Fibroblast of the conjunctiva (primary cell): ENCODE results near the gene PANX3.

Experiments used
- DNase-seq: peaks from one replicate; pipeline ENCODE4 v3.0.0-alpha.2; 2010; ENCODE audit warnings: low read depth

Gene PANX3

DNA sequence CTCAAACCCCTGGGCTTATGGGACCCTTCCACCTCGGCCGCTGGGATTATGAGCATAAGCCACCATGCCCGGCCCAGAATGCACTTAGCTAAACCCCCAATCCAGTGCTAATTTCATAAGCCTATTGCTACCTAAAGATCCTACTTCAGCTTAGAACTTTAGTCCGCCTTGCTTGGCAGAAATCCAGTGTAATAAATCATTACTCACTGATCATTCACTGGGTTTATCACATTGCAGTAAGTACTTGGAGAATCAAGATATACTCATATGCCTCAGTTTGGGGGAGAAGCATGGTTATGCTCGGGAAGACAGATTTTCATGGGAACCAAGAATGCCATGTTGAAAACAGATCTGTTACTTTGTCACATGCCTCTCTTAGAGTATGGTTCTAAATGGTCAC lies 7.6 kb downstream of the PANX3 start:
- no peak for DNase-seq

DNA sequence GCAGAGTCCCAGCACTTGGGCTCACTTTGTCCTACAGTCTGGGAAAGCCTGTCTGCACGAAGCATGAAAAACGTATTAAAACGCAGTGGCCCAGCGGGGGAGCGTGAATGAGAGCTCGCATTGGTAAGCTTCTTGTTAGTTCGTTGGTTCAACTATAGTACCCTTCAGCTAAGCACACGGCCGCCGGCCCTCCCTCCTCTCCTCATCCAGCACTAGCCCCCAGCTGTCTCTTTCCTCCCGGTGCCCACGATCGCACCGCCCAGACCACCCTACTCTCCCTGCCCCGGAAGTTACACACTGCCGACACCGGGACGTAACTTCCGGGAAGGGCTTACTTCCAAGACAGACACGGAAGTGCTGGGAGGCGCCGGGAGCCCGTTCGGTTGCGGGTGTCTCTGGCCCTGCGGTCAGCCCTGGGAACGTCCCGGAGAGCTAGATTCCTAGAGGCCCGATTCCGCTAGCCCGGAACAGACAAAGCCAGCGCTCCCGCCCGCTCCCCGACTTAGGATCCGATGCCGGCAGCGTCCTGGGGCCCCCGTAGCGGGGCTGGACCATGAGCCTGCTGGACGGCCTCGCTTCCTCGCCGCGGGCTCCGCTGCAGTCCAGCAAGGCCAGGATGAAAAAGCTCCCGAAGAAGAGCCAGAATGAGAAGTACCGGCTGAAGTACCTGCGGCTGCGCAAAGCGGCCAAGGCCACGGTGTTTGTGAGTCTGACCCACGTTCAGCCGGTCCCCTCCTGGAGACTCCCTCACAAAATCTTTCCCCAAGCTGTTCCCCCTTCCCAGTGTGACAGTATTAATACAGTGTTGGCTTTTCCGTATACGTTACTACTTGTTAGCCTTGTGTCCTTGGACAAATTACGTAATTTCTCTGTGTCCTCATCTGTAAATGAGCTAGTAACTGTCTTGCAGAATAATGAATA lies 11.6 kb downstream of the PANX3 start, which contains the start of gene TBRG1:
Gene TBRG1, plus strand, starts transcription at position 334 of the 921 bp plus-strand sequence. Its CDS starts 220 bp downstream, at position 554.
- peak; percentile 85 for DNase-seq

- DNase-seq, result no peak
These were observed 12.8 kb downstream of the PANX3 start for GRCh38 chr11:124623861-124624525.

- no peak for DNase-seq
These were observed 14.4 kb downstream of the PANX3 start for GRCh38 chr11:124625504-124626168.

DNA sequence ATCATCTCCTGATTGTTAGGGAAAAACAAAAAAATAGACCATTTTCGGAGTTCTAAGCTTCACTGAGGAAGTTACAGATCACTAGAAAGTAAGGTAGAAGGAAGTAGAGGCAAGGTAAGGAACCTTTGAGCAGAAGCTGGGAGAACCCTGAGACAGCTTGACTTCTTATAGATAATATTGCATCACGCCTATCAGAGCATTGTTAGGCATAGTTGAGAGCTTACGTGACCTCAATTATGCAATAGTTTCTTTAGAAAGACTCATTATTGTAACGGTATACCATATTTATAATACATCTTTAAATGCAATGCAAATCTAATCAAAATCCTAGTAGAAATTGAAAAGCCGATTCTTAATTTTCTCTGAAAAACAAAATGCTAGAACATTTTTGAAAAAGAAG lies 16.3 kb downstream of the PANX3 start:
- DNase-seq, result no peak

- no peak for DNase-seq
These were observed 18.7 kb downstream of the PANX3 start for GRCh38 chr11:124629961-124630360.

GRCh38 chr11:124633355-124633754 lies 22.1 kb downstream of the PANX3 start:
- no peak for DNase-seq

GRCh38 chr11:124635932-124636331 lies 24.7 kb downstream of the PANX3 start:
- DNase-seq, result no peak

DNA sequence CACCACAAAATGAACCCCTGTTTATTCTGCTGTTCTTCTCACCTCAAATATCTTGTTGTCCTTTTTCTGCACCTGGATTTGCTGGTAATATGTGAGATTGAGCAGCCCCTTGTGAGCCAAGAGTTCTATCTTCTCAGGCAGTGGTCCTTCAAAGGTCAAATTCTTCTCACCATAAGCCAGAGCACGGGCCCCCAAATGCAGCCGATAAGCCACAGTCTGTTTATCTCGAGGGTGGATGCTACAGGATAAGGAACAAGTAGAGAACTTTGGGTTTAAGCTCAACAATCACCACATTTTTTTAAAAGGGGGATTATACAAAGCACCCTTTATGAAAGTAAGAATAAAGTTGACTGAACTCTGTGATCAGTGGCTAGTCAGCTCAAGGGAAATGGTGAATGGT lies 27.3 kb downstream of the PANX3 start:
- DNase-seq, result no peak

DNA sequence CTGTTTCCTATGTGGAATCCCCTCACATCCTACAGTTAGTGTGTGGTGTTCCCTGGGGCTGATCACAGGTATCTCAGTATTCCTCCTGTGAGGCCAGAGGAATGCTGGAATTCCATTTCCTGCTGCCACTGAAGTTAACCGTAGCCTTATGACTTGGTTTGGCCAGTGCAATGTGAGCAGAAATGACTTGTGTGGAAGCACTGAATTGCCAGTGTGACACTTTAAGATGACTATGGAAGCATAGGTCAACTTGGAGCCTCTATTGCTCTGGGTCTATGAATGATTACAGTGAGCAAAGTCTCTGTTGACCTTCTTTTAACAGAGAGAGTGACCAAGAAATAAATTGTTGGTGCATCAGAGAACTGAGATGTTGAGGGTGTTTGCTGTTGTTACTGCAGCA lies 28.0 kb downstream of the PANX3 start:
- DNase-seq, result no peak

DNA sequence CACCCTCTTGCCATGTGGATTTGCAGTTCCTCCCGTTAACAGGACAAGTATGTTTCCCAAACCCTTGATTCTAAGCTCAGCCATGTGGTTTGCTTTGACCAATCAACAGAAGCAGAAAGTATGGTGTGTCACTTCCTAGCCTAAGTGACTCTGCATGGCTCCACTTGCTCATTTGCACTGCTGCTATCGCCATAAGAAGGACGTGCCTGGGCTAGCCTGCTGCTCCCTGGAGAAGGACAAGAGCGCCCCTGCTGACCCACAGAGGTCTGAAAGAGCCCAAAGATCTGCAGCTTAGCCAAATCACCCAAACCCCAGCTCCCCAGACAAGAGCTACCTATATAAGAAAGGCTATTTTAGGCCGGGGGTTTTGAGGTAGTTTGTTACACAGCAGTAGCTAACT lies 29.4 kb downstream of the PANX3 start:
- DNase-seq, result no peak

- no peak for DNase-seq
These were observed 31.4 kb downstream of the PANX3 start for GRCh38 chr11:124642628-124643027.

- DNase-seq, result no peak
These were observed 31.9 kb downstream of the PANX3 start for GRCh38 chr11:124643042-124643604.

- DNase-seq, result peak; percentile 65
These were observed 32.6 kb downstream of the PANX3 start for GRCh38 chr11:124643605-124644425.

- DNase-seq, result peak; percentile 62
These were observed 33.4 kb downstream of the PANX3 start for GRCh38 chr11:124644426-124645280.

DNA sequence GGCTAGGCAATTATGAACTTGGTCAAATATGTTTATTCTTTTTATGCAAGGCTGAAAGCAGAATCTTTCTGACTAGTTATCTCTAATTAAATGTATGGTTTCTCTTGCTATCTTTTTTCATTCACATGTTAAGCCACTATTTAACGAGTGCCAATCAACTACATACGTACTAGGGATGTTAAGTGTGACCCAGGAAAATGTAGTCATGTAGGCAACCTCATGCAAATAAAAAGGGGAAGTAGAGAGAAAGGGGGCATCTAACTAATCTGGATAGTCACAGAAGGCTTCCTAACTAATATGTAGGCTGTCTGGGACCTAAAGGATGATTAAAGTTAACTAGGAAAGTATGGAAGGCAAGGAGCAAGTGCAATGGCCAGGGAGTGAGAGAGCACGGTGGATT lies 34.9 kb downstream of the PANX3 start:
- no peak for DNase-seq

DNA sequence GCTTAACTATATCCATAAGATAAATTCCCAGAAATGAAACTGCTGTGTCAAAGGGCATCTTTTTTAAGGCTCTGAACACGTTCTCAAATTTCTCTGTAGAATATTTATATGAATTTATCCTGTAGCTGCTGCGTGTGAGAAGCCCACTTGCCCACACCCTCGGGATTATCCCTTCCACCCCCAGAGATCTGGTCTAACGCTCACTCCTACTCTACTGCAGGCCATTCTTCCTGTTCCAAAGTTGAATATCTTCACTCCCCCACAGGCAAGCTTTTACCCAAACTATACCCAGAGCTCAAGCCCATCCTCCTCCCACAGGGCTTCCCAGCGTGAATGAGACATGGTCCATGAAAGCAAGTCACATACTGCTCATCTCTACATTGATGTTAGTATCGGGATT lies 37.4 kb downstream of the PANX3 start:
- no peak for DNase-seq

GRCh38 chr11:124656774-124657630 lies 45.8 kb downstream of the PANX3 start:
- DNase-seq, result no peak

DNA sequence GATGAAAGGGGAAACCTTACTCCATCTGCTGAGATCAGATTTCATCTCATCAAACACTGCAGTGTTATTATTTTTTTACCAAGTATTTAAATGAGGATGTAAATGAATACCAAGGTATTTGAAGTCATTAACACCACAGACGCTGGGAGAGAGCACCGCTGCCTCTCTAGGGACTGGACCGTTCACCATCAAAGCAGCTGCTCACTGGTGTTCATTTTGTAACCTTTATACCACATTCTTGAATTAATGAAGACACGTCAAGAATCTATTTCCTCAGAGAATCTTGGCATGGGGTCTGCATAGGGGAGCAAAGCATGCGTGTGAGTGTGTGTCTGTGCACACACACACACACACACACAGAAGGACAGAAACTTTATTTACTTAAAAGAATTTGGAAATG lies 46.7 kb downstream of the PANX3 start:
- DNase-seq, result no peak

DNA sequence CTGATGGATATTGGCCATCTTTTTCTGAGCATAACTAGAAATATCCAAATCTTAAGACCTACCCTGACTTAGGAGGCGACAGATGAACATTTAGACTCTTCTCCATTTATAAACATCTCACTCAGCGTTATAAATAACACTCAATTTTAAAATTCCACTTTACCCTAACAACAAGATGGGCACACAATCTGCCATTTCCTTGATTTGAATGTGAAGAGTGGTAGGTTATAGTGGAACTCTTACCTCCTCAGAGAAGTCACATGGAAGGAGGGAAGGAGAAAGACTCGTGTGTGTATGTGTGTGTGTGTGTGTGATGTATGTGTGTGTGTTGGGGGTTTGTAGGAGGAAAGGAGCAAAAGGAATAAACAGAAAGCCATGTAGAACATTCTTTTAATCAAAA lies 47.3 kb downstream of the PANX3 start:
- DNase-seq, result no peak
